ENCODE data around the gene POLR1A. TPM values are rescaled to one million over a fixed set of nuclear protein-coding genes. Genes with fewer than 3 reads are reported as not detected.

Gene POLR1A
- total RNA-seq, 2 donors from 2014 or later, result 17.7 to 19.2 TPM

- no peak for ATAC-seq
- Mint-ChIP-seq H3K27me3 (no peaks in the 10 kb centered on the region), H3K4me1 (peaks cover 6% of the 10 kb centered on the region), H3K27ac (peak overlapping the region; percentile 29), H3K36me3 (ENCODE audit: low read depth) (peaks cover 14% of the 10 kb centered on the region), H3K4me3 (no peak overlapping the region)
- no peak for DNase-seq
- H3K9me3 ChIP-seq (ENCODE audit: control insufficient read depth, low read length, poor library complexity, severe bottlenecking), result no peaks in the 10 kb centered on the region
These were observed 79.0 kb downstream of the POLR1A start for GRCh38 chr2:86026744-86027065.

GRCh38 chr2:86025976-86026743 is 79.5 kb downstream of the POLR1A start:
- Mint-ChIP-seq H3K36me3 (ENCODE audit: low read depth) (peaks cover 14% of the 10 kb centered on the region), H3K4me1 (peaks cover 6% of the 10 kb centered on the region), H3K4me3 (no peak overlapping the region), H3K27me3 (no peaks in the 10 kb centered on the region), H3K27ac (peak overlapping the region; percentile 71)
- no peaks in the 10 kb centered on the region for H3K9me3 ChIP-seq (ENCODE audit: control insufficient read depth, low read length, poor library complexity, severe bottlenecking)
- DNase-seq (peak in 1 of 3 donors; percentile 1), ATAC-seq (no peak)

GRCh38 chr2:86025229-86025820 is 80.4 kb downstream of the POLR1A start:
- no peaks in the 10 kb centered on the region for H3K9me3 ChIP-seq (ENCODE audit: control insufficient read depth, low read length, poor library complexity, severe bottlenecking)
- H3K27me3 Mint-ChIP-seq, result no peaks in the 10 kb centered on the region
- H3K4me3 Mint-ChIP-seq, result no peak overlapping the region
- ATAC-seq (no peak), DNase-seq (no peak)
- peaks cover 6% of the 10 kb centered on the region for H3K4me1 Mint-ChIP-seq
- H3K27ac Mint-ChIP-seq, result peak overlapping the region; percentile 71
- H3K36me3 Mint-ChIP-seq (ENCODE audit: low read depth), result peaks cover 11% of the 10 kb centered on the region

- Mint-ChIP-seq H3K27ac (peak overlapping the region; percentile 19), H3K4me1 (peaks cover 4% of the 10 kb centered on the region), H3K27me3 (no peaks in the 10 kb centered on the region), H3K4me3 (no peak overlapping the region), H3K36me3 (ENCODE audit: low read depth) (peaks cover 6% of the 10 kb centered on the region)
- no peaks in the 10 kb centered on the region for H3K9me3 ChIP-seq (ENCODE audit: control insufficient read depth, low read length, poor library complexity, severe bottlenecking)
- ATAC-seq (no peak), DNase-seq (no peak)
These were observed 82.3 kb downstream of the POLR1A start for GRCh38 chr2:86023366-86023712.

GRCh38 chr2:86022661-86023365 is 82.9 kb downstream of the POLR1A start:
- no peak for DNase-seq
- H3K4me1 Mint-ChIP-seq, result peaks cover 4% of the 10 kb centered on the region
- peak overlapping the region; percentile 19 for H3K27ac Mint-ChIP-seq
- no peaks in the 10 kb centered on the region for H3K9me3 ChIP-seq (ENCODE audit: control insufficient read depth, low read length, poor library complexity, severe bottlenecking)
- H3K36me3 Mint-ChIP-seq (ENCODE audit: low read depth), result peaks cover 6% of the 10 kb centered on the region
- no peaks in the 10 kb centered on the region for H3K27me3 Mint-ChIP-seq
- ATAC-seq, result no peak
- no peak overlapping the region for H3K4me3 Mint-ChIP-seq

GRCh38 chr2:86021396-86022378 is 84.0 kb downstream of the POLR1A start:
- H3K4me3 Mint-ChIP-seq, result no peak overlapping the region
- H3K4me1 Mint-ChIP-seq, result peaks cover 6% of the 10 kb centered on the region
- DNase-seq (no peak), ATAC-seq (no peak)
- no peaks in the 10 kb centered on the region for H3K9me3 ChIP-seq (ENCODE audit: control insufficient read depth, low read length, poor library complexity, severe bottlenecking)
- H3K27ac Mint-ChIP-seq, result peak overlapping the region; percentile 43
- no peaks in the 10 kb centered on the region for H3K27me3 Mint-ChIP-seq
- peaks cover 2% of the 10 kb centered on the region for H3K36me3 Mint-ChIP-seq (ENCODE audit: low read depth)

- H3K4me1 Mint-ChIP-seq, result peaks cover 6% of the 10 kb centered on the region
- H3K27me3 Mint-ChIP-seq, result no peaks in the 10 kb centered on the region
- DNase-seq, result no peak
- peak overlapping the region; percentile 43 for H3K27ac Mint-ChIP-seq
- no peak overlapping the region for H3K4me3 Mint-ChIP-seq
- peaks cover 2% of the 10 kb centered on the region for H3K36me3 Mint-ChIP-seq (ENCODE audit: low read depth)
- no peak for ATAC-seq
- H3K9me3 ChIP-seq (ENCODE audit: control insufficient read depth, low read length, poor library complexity, severe bottlenecking), result no peaks in the 10 kb centered on the region
These were observed 84.7 kb downstream of the POLR1A start for GRCh38 chr2:86020984-86021383.

- Mint-ChIP-seq H3K4me1 (peaks cover 5% of the 10 kb centered on the region), H3K4me3 (no peak overlapping the region), H3K27me3 (no peaks in the 10 kb centered on the region), H3K36me3 (ENCODE audit: low read depth) (peaks cover under 1% of the 10 kb centered on the region), H3K27ac (no peak overlapping the region)
- no peaks in the 10 kb centered on the region for H3K9me3 ChIP-seq (ENCODE audit: control insufficient read depth, low read length, poor library complexity, severe bottlenecking)
- ATAC-seq (no peak), DNase-seq (no peak)
These were observed 86.6 kb downstream of the POLR1A start for GRCh38 chr2:86019121-86019520.

- Mint-ChIP-seq H3K27me3 (no peaks in the 10 kb centered on the region), H3K4me3 (no peak overlapping the region), H3K4me1 (peaks cover 4% of the 10 kb centered on the region), H3K36me3 (ENCODE audit: low read depth) (no peaks in the 10 kb centered on the region), H3K27ac (peak overlapping the region; percentile 92)
- ATAC-seq (no peak), DNase-seq (no peak)
- no peaks in the 10 kb centered on the region for H3K9me3 ChIP-seq (ENCODE audit: control insufficient read depth, low read length, poor library complexity, severe bottlenecking)
These were observed 87.5 kb downstream of the POLR1A start for GRCh38 chr2:86017901-86018896.

- Mint-ChIP-seq H3K4me1 (peaks cover 4% of the 10 kb centered on the region), H3K27ac (peak overlapping the region; percentile 92), H3K27me3 (no peaks in the 10 kb centered on the region), H3K36me3 (ENCODE audit: low read depth) (no peaks in the 10 kb centered on the region), H3K4me3 (peak overlapping the region; percentile 62)
- no peaks in the 10 kb centered on the region for H3K9me3 ChIP-seq (ENCODE audit: control insufficient read depth, low read length, poor library complexity, severe bottlenecking)
- ATAC-seq, result no peak
- DNase-seq, result no peak
These were observed 89.1 kb downstream of the POLR1A start for GRCh38 chr2:86016581-86016980.

GRCh38 chr2:86015699-86016098 is 90.0 kb downstream of the POLR1A start:
- ATAC-seq (no peak), DNase-seq (no peak)
- no peak overlapping the region for H3K27ac Mint-ChIP-seq
- no peak overlapping the region for H3K4me3 Mint-ChIP-seq
- H3K9me3 ChIP-seq (ENCODE audit: control insufficient read depth, low read length, poor library complexity, severe bottlenecking), result no peaks in the 10 kb centered on the region
- no peaks in the 10 kb centered on the region for H3K27me3 Mint-ChIP-seq
- no peaks in the 10 kb centered on the region for H3K36me3 Mint-ChIP-seq (ENCODE audit: low read depth)
- H3K4me1 Mint-ChIP-seq, result peaks cover 4% of the 10 kb centered on the region

- Mint-ChIP-seq H3K4me1 (peaks cover 4% of the 10 kb centered on the region), H3K4me3 (no peak overlapping the region), H3K27ac (no peak overlapping the region), H3K27me3 (no peaks in the 10 kb centered on the region), H3K36me3 (ENCODE audit: low read depth) (no peaks in the 10 kb centered on the region)
- no peaks in the 10 kb centered on the region for H3K9me3 ChIP-seq (ENCODE audit: control insufficient read depth, low read length, poor library complexity, severe bottlenecking)
- DNase-seq (no peak), ATAC-seq (no peak)
These were observed 90.7 kb downstream of the POLR1A start for GRCh38 chr2:86015006-86015405.

Data from T-helper 17 cell (primary cell).